Nephron (organoid): ENCODE results near the gene PCSK9.

Experiments
- H3K27ac Mint-ChIP-seq, 3 experiments: 2 replicates each; pipeline ENCODE4 v1.8.0; 2020; ENCODE audit warnings: mixed read lengths in 3 of 3, mild to moderate bottlenecking in 2 of 3, moderate library complexity in 1 of 3
- H3K27me3 Mint-ChIP-seq: 2 replicates; pipeline ENCODE4 v1.8.0; 2021; ENCODE audit warnings: low read depth, mild to moderate bottlenecking, moderate library complexity, mixed read lengths
- H3K36me3 Mint-ChIP-seq: 2 replicates; pipeline ENCODE4 v1.8.0; 2020; ENCODE audit warnings: low read depth, mixed read lengths
- H3K4me1 Mint-ChIP-seq: 2 replicates; pipeline ENCODE4 v1.8.0; 2020; ENCODE audit warnings: mixed read lengths
- H3K4me3 Mint-ChIP-seq, 3 experiments: 2 replicates each; pipeline ENCODE4 v1.8.0; 2020; ENCODE audit warnings: mild to moderate bottlenecking in 3 of 3, mixed read lengths in 3 of 3, moderate library complexity in 2 of 3
- H3K9me3 Mint-ChIP-seq: 2 replicates; pipeline ENCODE4 v1.8.0; 2020; ENCODE audit warnings: mixed read lengths
- CTCF ChIP-seq, 3 experiments: fragments of 200-600 bp; sonication (generic); IDR thresholded peaks; one replicate each; pipeline ENCODE4 v1.5.0; 2021; ENCODE audit warnings: antibody characterized with exemption in 3 of 3; ENCODE audit not compliant: unreplicated experiment in 3 of 3

PCSK9 gene

DNA sequence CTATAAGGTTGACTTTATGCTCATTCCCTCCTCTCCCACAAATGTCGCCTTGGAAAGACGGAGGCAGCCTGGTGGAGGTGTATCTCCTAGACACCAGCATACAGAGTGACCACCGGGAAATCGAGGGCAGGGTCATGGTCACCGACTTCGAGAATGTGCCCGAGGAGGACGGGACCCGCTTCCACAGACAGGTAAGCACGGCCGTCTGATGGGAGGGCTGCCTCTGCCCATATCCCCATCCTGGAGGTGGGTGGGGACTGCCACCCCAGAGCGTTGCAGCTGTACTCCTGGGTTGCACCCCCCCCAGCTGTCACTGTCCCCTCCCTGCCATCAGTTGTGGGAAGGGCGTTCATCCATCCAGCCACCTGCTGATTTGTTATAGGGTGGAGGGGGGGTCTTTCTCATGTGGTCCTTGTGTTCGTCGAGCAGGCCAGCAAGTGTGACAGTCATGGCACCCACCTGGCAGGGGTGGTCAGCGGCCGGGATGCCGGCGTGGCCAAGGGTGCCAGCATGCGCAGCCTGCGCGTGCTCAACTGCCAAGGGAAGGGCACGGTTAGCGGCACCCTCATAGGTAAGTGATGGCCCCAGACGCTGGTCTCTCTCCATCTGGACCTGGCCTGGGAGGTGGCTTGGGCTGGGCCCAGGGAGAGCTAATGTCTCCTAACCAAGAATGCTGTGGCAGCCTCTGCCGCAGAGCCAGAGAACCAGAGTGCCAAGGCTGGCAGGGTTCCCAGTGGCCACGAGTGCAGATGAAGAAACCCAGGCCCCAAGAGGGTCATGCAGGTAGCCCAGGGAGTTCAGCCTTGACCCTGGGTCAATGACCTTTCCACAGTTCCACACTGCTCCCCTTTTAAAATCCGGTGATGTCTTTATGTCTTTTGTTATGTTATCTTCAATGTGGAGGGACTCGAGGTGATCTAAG is 13.1 kb downstream of the PCSK9 start:
- peaks cover 16% of the 10 kb centered on the region for H3K27me3 Mint-ChIP-seq
- H3K9me3 Mint-ChIP-seq = no peaks in the 10 kb centered on the region

DNA sequence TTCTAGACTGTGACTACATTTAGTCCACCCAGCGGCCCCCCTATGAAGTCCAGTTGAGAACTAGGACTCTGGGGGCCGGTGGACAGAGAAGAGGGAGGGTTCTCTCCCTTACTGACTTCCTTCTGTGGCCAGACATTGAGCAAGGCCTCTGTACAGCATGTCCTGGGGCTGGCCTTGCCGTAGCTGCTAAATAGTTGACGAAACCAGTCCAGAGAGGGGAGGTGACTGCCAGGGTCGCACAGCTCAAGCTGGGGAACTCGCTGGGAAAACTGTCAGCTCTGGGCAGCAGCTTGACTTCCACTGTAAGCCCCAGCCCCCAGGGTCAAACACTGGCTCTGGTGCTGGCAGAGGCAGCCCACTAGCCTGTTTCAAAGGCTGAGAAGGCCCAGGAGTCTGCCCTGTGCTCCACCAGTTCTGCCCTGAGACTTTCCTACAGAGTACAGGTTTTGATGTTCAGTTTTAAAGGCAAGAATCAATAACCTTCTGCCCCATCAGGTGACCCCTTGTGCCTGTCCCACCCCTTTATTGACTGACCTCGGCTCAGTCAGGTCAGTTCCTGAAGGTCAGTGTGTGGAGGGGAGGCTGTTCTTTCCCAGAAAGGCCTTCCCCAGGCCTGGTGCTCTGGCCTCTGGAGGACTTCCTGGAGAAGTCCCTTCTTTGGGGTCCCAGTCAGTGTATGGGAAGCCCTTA is 14.1 kb downstream of the PCSK9 start:
- H3K27me3 Mint-ChIP-seq = peaks cover 15% of the 10 kb centered on the region
- no peak for TF ChIP-seq CTCF (IDR thresholded peaks at IDR 0.05; ENCODE audit: unreplicated experiment in 3 of 3)
- H3K27ac Mint-ChIP-seq = no peak overlapping the region
- H3K4me3 Mint-ChIP-seq = no peak overlapping the region
- H3K4me1 Mint-ChIP-seq = peaks cover 42% of the 10 kb centered on the region
- H3K36me3 Mint-ChIP-seq = peaks cover 3% of the 10 kb centered on the region
- H3K9me3 Mint-ChIP-seq = no peaks in the 10 kb centered on the region

More for the DNA sequence above, 13.1 kb downstream of the PCSK9 start:
- TF ChIP-seq CTCF (IDR thresholded peaks at IDR 0.05; ENCODE audit: unreplicated experiment in 3 of 3) = no peak
- Mint-ChIP-seq H3K4me1 (peaks cover 42% of the 10 kb centered on the region), H3K4me3 (no peak overlapping the region), H3K27ac (no peak overlapping the region), H3K36me3 (no peaks in the 10 kb centered on the region)

DNA sequence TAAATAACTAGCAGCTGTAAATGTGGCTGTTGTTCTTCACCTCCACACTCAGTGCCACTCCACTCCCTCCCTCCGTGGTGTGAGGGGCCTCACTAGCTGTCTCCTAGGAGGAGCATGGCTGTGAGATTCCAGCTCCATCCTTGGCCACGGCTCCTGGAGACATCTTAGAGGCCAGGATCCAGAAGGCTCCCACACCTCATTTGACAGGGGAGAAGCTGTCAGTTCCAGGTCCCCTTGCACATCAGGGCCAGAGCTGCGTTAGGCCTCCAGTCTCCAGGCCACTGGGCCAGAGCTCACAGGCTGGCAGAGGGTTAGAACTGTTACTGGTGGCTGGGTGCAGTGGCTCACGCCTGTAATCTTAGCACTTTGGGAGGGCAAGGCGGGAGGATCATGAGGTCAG is 15.0 kb downstream of the PCSK9 start:
- TF ChIP-seq CTCF (IDR thresholded peaks at IDR 0.05; ENCODE audit: unreplicated experiment in 3 of 3) = no peak
- Mint-ChIP-seq H3K36me3 (peaks cover 3% of the 10 kb centered on the region), H3K9me3 (no peaks in the 10 kb centered on the region), H3K27me3 (peaks cover 15% of the 10 kb centered on the region), H3K4me3 (no peak overlapping the region), H3K4me1 (peaks cover 35% of the 10 kb centered on the region), H3K27ac (no peak overlapping the region)

DNA sequence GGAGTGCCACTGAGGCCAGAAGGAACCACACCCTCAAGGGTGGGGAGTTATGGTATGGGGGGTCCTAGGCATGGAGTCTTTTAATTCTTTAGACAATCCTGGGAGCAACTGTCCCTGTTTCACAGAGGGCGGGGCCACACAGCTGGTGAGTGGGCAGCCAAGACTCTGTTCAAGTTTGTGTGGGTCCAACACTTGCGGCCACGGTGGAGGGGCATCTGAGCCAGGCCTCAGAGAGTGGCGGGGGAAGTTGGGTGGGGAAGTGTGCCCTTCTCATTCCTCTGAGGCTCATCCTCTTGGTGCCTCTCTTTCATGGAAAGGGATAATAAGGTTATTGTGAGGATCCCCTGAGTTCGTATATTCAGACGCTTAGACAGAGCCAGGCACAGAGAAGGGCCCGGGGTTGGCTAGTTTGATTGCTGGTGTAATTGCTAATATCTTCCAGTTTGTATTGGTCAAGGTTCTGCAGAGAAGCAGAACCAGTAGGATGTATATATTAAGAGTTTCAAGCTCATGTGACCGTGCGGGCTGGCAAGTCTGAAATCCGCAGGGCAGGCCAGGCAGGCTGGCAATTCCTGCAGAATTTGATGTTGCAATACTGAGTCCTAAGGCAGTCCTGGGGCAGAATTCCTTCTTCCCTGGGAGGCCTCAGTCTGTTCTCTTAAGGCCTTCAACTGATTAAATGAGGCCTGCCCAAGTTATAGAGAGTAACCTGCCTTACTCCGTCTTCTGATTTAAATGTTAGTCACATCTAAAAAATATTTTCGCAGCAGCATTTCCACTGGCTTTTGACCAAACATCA is 15.9 kb downstream of the PCSK9 start:
- H3K9me3 Mint-ChIP-seq = no peaks in the 10 kb centered on the region
- H3K4me3 Mint-ChIP-seq = no peak overlapping the region
- peaks cover 11% of the 10 kb centered on the region for H3K27me3 Mint-ChIP-seq
- H3K4me1 Mint-ChIP-seq = peaks cover 28% of the 10 kb centered on the region
- TF ChIP-seq CTCF (IDR thresholded peaks at IDR 0.05; ENCODE audit: unreplicated experiment in 3 of 3) = no peak
- peaks cover 6% of the 10 kb centered on the region for H3K36me3 Mint-ChIP-seq
- H3K27ac Mint-ChIP-seq = no peak overlapping the region

GRCh38 chr1:55055951-55056631 is 16.7 kb downstream of the PCSK9 start:
- H3K27ac Mint-ChIP-seq = no peak overlapping the region
- H3K36me3 Mint-ChIP-seq = peaks cover 9% of the 10 kb centered on the region
- H3K27me3 Mint-ChIP-seq = peaks cover 5% of the 10 kb centered on the region

More at GRCh38 chr1:55055951-55056631, 16.7 kb downstream of the PCSK9 start:
- H3K4me3 Mint-ChIP-seq = no peak overlapping the region
- H3K9me3 Mint-ChIP-seq = no peaks in the 10 kb centered on the region
- TF ChIP-seq CTCF (IDR thresholded peaks at IDR 0.05; ENCODE audit: unreplicated experiment in 3 of 3) = no peak
- peaks cover 22% of the 10 kb centered on the region for H3K4me1 Mint-ChIP-seq
